PFSK-1 (cell line): ENCODE results near the gene EMC7.
A peak's percentile ranks its signal among the peaks of the same experiment; 100 is the strongest.

Experiments used
- FOXP2 ChIP-seq: optimal IDR thresholded peaks from 2 replicates; pipeline ENCODE3; 2011; ENCODE audit warnings: borderline replicate concordance, control low read depth, inconsistent platforms; ENCODE audit not compliant: insufficient read depth; ENCODE audit errors: extremely low read length, extremely low read depth
- POLR2AphosphoS5 ChIP-seq: IDR thresholded peaks from 2 replicates; pipeline ENCODE4 v1.6.1; 2012; ENCODE audit warnings: low read depth, mild to moderate bottlenecking, control low read depth, low read length, moderate library complexity
- REST ChIP-seq, 2 experiments: IDR thresholded peaks; 2 replicates each; pipeline versions ENCODE4 v1.6.1 to v1.8.0; 2011 to 2012; ENCODE audit warnings: low read depth in 2 of 2, low read length in 2 of 2, control low read depth in 1 of 2, inconsistent platforms in 1 of 2, mild to moderate bottlenecking in 1 of 2, moderate library complexity in 1 of 2; ENCODE audit not compliant: insufficient read depth in 1 of 2
- TAF1 ChIP-seq: IDR thresholded peaks from 2 replicates; pipeline ENCODE4 v1.6.1; 2012; ENCODE audit warnings: low read length, control low read depth, borderline replicate concordance; ENCODE audit not compliant: insufficient read depth

- TF ChIP-seq POLR2AphosphoS5 = peak; percentile 96
- TF ChIP-seq FOXP2 = peak; percentile 68
- peak; percentile 81 for TF ChIP-seq TAF1
- TF ChIP-seq REST (IDR thresholded peaks at IDR 0.05; ENCODE audit: insufficient read depth in 1 of 2, low read depth in 2 of 2, low read length in 2 of 2) = peak; percentile 44 to 47; a peak in 1 of 4 replicates
These were observed at the start of gene EMC7, which contains the start of gene PGBD4 for GRCh38 chr15:34101366-34102174.
